ENCODE results near the gene FIGLA. TPM values are rescaled to one million over a fixed set of nuclear protein-coding genes. Genes with fewer than 3 reads are reported as not detected.

FIGLA gene
- total and polyA plus RNA-seq, 2 experiments from 2014 or later: not detected

GRCh38 chr2:70830366-70830765 lies 39.9 kb upstream of the FIGLA start (continued):
- TF ChIP-seq, protein P1, sequence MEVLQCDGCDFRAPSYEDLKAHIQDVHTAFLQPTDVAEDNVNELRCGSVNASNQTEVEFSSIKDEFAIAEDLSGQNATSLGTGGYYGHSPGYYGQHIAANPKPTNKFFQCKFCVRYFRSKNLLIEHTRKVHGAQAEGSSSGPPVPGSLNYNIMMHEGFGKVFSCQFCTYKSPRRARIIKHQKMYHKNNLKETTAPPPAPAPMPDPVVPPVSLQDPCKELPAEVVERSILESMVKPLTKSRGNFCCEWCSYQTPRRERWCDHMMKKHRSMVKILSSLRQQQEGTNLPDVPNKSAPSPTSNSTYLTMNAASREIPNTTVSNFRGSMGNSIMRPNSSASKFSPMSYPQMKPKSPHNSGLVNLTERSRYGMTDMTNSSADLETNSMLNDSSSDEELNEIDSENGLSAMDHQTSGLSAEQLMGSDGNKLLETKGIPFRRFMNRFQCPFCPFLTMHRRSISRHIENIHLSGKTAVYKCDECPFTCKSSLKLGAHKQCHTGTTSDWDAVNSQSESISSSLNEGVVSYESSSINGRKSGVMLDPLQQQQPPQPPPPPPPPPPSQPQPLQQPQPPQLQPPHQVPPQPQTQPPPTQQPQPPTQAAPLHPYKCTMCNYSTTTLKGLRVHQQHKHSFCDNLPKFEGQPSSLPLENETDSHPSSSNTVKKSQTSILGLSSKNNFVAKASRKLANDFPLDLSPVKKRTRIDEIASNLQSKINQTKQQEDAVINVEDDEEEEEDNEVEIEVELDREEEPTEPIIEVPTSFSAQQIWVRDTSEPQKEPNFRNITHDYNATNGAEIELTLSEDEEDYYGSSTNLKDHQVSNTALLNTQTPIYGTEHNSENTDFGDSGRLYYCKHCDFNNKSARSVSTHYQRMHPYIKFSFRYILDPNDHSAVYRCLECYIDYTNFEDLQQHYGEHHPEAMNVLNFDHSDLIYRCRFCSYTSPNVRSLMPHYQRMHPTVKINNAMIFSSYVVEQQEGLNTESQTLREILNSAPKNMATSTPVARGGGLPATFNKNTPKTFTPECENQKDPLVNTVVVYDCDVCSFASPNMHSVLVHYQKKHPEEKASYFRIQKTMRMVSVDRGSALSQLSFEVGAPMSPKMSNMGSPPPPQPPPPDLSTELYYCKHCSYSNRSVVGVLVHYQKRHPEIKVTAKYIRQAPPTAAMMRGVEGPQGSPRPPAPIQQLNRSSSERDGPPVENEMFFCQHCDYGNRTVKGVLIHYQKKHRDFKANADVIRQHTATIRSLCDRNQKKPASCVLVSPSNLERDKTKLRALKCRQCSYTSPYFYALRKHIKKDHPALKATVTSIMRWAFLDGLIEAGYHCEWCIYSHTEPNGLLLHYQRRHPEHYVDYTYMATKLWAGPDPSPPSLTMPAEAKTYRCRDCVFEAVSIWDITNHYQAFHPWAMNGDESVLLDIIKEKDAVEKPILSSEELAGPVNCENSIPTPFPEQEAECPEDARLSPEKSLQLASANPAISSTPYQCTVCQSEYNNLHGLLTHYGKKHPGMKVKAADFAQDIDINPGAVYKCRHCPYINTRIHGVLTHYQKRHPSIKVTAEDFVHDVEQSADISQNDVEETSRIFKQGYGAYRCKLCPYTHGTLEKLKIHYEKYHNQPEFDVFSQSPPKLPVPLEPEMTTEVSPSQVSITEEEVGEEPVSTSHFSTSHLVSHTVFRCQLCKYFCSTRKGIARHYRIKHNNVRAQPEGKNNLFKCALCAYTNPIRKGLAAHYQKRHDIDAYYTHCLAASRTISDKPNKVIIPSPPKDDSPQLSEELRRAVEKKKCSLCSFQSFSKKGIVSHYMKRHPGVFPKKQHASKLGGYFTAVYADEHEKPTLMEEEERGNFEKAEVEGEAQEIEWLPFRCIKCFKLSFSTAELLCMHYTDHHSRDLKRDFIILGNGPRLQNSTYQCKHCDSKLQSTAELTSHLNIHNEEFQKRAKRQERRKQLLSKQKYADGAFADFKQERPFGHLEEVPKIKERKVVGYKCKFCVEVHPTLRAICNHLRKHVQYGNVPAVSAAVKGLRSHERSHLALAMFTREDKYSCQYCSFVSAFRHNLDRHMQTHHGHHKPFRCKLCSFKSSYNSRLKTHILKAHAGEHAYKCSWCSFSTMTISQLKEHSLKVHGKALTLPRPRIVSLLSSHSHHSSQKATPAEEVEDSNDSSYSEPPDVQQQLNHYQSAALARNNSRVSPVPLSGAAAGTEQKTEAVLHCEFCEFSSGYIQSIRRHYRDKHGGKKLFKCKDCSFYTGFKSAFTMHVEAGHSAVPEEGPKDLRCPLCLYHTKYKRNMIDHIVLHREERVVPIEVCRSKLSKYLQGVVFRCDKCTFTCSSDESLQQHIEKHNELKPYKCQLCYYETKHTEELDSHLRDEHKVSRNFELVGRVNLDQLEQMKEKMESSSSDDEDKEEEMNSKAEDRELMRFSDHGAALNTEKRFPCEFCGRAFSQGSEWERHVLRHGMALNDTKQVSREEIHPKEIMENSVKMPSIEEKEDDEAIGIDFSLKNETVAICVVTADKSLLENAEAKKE (CRISPR knock-in tag; IDR thresholded peaks at IDR 0.05): no peak
- no peak for TF ChIP-seq NANOG (IDR thresholded peaks at IDR 0.05; ENCODE audit: borderline replicate concordance)
- TF ChIP-seq CREB1 (CRISPR knock-in tag; IDR thresholded peaks at IDR 0.05; ENCODE audit: low read depth): no peak
- no peak for TF ChIP-seq JUNB (IDR thresholded peaks at IDR 0.05; ENCODE audit: unreplicated experiment)
- TF ChIP-seq ZNF114 (CRISPR knock-in tag; IDR thresholded peaks at IDR 0.05): no peak
- TF ChIP-seq POLR2AphosphoS5 (IDR thresholded peaks at IDR 0.05; ENCODE audit: low read depth): no peak
- TF ChIP-seq, protein P2, sequence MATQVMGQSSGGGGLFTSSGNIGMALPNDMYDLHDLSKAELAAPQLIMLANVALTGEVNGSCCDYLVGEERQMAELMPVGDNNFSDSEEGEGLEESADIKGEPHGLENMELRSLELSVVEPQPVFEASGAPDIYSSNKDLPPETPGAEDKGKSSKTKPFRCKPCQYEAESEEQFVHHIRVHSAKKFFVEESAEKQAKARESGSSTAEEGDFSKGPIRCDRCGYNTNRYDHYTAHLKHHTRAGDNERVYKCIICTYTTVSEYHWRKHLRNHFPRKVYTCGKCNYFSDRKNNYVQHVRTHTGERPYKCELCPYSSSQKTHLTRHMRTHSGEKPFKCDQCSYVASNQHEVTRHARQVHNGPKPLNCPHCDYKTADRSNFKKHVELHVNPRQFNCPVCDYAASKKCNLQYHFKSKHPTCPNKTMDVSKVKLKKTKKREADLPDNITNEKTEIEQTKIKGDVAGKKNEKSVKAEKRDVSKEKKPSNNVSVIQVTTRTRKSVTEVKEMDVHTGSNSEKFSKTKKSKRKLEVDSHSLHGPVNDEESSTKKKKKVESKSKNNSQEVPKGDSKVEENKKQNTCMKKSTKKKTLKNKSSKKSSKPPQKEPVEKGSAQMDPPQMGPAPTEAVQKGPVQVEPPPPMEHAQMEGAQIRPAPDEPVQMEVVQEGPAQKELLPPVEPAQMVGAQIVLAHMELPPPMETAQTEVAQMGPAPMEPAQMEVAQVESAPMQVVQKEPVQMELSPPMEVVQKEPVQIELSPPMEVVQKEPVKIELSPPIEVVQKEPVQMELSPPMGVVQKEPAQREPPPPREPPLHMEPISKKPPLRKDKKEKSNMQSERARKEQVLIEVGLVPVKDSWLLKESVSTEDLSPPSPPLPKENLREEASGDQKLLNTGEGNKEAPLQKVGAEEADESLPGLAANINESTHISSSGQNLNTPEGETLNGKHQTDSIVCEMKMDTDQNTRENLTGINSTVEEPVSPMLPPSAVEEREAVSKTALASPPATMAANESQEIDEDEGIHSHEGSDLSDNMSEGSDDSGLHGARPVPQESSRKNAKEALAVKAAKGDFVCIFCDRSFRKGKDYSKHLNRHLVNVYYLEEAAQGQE (IDR thresholded peaks at IDR 0.05; ENCODE audit: unreplicated experiment): no peak
- no peak for TF ChIP-seq CTCF (conservative IDR thresholded peaks at IDR 0.05; ENCODE audit: low read depth in 2 of 2)

Data from GM23338 (cell line).